Neuronal stem cell (in vitro differentiated cells): ENCODE measurements around the gene TBC1D5.
"Not testable (repeated sequence)": the region's sequence is repeated elsewhere in the genome, so short reads cannot be mapped to it uniquely, and the experiment has no call there.

ENCODE experiments used
- DNase-seq: peaks from one replicate; pipeline ENCODE4 v3.0.0-alpha.2; 2013; ENCODE audit warnings: low spot score
- H2AFZ ChIP-seq: one replicate; pipeline ENCODE4 v1.6.1; 2013; ENCODE audit warnings: mild to moderate bottlenecking, low read length, inconsistent platforms
- H2AK5ac ChIP-seq: 2 replicates; pipeline ENCODE4 v1.6.1; 2013; ENCODE audit warnings: low read depth, mild to moderate bottlenecking, inconsistent platforms, low read length, moderate library complexity, mixed read lengths
- H2BK120ac ChIP-seq: 2 replicates; pipeline ENCODE4 v1.6.1; 2013; ENCODE audit warnings: low read depth, mild to moderate bottlenecking, inconsistent platforms, low read length, moderate library complexity, mixed read lengths
- H2BK12ac ChIP-seq: one replicate; pipeline ENCODE4 v1.6.1; 2013; ENCODE audit warnings: low read length, inconsistent platforms
- H2BK15ac ChIP-seq: 2 replicates; pipeline ENCODE4 v1.6.1; 2013; ENCODE audit warnings: mild to moderate bottlenecking, low read length, inconsistent platforms, mixed read lengths
- H2BK5ac ChIP-seq: one replicate; pipeline ENCODE4 v1.6.1; 2013; ENCODE audit warnings: inconsistent platforms, mild to moderate bottlenecking, low read length, moderate library complexity
- H3K14ac ChIP-seq: one replicate; pipeline ENCODE4 v1.6.1; 2013; ENCODE audit warnings: low read length, inconsistent platforms
- H3K18ac ChIP-seq: 2 replicates; pipeline ENCODE4 v1.6.1; 2013; ENCODE audit warnings: low read length, inconsistent platforms
- H3K23ac ChIP-seq: 2 replicates; pipeline ENCODE4 v1.6.1; 2013; ENCODE audit warnings: low read depth, mild to moderate bottlenecking, mixed read lengths, low read length, inconsistent platforms; ENCODE audit not compliant: poor library complexity
- H3K27ac ChIP-seq: replicated peaks from 3 replicates; pipeline ENCODE4 v1.5.1; 2013; ENCODE audit warnings: low read length, inconsistent platforms
- H3K27me3 ChIP-seq, 3 experiments: 2 replicates each; pipeline ENCODE4 v1.6.1; 2013; ENCODE audit warnings: low read length in 3 of 3, mild to moderate bottlenecking in 2 of 3, inconsistent platforms in 1 of 3, low read depth in 1 of 3, mixed read lengths in 1 of 3, moderate library complexity in 1 of 3; ENCODE audit not compliant: control insufficient read depth in 3 of 3, insufficient read depth in 3 of 3
- H3K36me3 ChIP-seq, 2 donors: replicated peaks in 1 of 2; 2 replicates each; pipeline ENCODE4 v1.6.1; 2013; ENCODE audit warnings: low read length in 2 of 2; ENCODE audit not compliant: control insufficient read depth in 2 of 2, insufficient read depth in 2 of 2
- H3K4ac ChIP-seq: 2 replicates; pipeline ENCODE4 v1.6.1; 2013; ENCODE audit warnings: inconsistent platforms, mild to moderate bottlenecking, low read length, moderate library complexity
- H3K4me1 ChIP-seq, 2 donors: 1 replicate in 1 of 2; 2 replicates in 1 of 2; pipeline ENCODE4 v1.6.1; 2013; ENCODE audit warnings: low read length in 2 of 2, low read depth in 1 of 2; ENCODE audit not compliant: control insufficient read depth in 2 of 2, insufficient read depth in 1 of 2
- H3K4me2 ChIP-seq: one replicate; pipeline ENCODE4 v1.6.1; 2013; ENCODE audit warnings: mild to moderate bottlenecking, low read length, inconsistent platforms; ENCODE audit not compliant: insufficient read depth, poor library complexity, severe bottlenecking
- H3K4me3 ChIP-seq, 2 donors: 2 replicates each; pipeline ENCODE4 v1.5.1; 2013; ENCODE audit warnings: low read length in 2 of 2, mild to moderate bottlenecking in 2 of 2, inconsistent platforms in 1 of 2, moderate library complexity in 1 of 2
- H3K79me1 ChIP-seq: one replicate; pipeline ENCODE4 v1.6.1; 2013; ENCODE audit warnings: low read depth, mild to moderate bottlenecking, inconsistent platforms, low read length, moderate library complexity
- H3K9ac ChIP-seq: one replicate; pipeline ENCODE4 v1.6.1; 2013; ENCODE audit warnings: mild to moderate bottlenecking, low read depth, low read length, inconsistent platforms; ENCODE audit not compliant: poor library complexity
- H3K9me3 ChIP-seq, 2 donors: replicated peaks in 1 of 2; 2 replicates each; pipeline versions ENCODE3 to v1.6.1; 2013; ENCODE audit warnings: low read length in 2 of 2, mild to moderate bottlenecking in 2 of 2, inconsistent platforms in 1 of 2, low read depth in 1 of 2, mixed read lengths in 1 of 2, moderate library complexity in 1 of 2; ENCODE audit not compliant: control insufficient read depth in 2 of 2, insufficient read depth in 1 of 2
- H4K8ac ChIP-seq: one replicate; pipeline ENCODE4 v1.6.1; 2013; ENCODE audit warnings: low read depth, mild to moderate bottlenecking, inconsistent platforms, low read length, moderate library complexity
- H4K91ac ChIP-seq: one replicate; pipeline ENCODE4 v1.6.1; 2013; ENCODE audit warnings: low read length, low read depth, mild to moderate bottlenecking, inconsistent platforms; ENCODE audit not compliant: poor library complexity
- WGBS, 2 donors: extraction: QIAGEN DNeasy Blood & Tissue Kit; methylation state at CpG; one replicate each; pipeline ENCODE4 v1.1.7; 2013; ENCODE audit warnings: missing lambda C conversion rate in 2 of 2, mixed read lengths in 1 of 2; ENCODE audit not compliant: insufficient read length in 2 of 2, insufficient replicate concordance in 1 of 2; ENCODE audit errors: extremely low coverage in 2 of 2; 5-methylcytosine and 5-hydroxymethylcytosine counted together

The TBC1D5 gene

DNA sequence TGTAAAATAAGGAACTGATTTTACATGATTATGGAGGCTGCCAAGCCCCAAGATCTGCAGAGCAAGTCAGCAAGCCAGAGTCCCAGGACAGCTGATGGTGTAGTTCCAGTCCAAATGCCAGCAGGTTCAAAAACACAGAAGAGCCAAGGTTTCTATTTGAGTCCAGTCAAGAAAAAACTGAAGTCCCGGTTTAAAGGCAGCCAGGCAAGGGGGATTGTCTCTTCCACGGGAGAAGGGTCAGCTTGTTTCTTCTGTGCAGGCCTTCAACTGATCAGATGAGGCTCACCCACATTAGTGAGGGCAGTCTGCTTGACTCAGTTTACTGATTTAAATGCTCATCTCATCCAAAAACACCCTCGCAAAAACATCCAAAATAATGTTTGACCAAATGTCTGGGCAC lies 611.5 kb downstream of the TBC1D5 start:
- no peak for DNase-seq

GRCh38 chr3:17129556-17129955 lies 612.9 kb downstream of the TBC1D5 start:
- no peaks in the 10 kb centered on the region for H3K36me3 ChIP-seq
- no peak overlapping the region for H3K23ac ChIP-seq
- no peak overlapping the region for H2BK15ac ChIP-seq
- H4K8ac ChIP-seq, result no peak overlapping the region
- no peaks in the 10 kb centered on the region for H3K27me3 ChIP-seq
- H2BK5ac ChIP-seq, result no peak overlapping the region
- H3K4me2 ChIP-seq, result no peak overlapping the region
- H4K91ac ChIP-seq, result no peak overlapping the region
- no peak overlapping the region for H2AK5ac ChIP-seq
- no peak overlapping the region for H3K14ac ChIP-seq
- no peak overlapping the region for H3K27ac ChIP-seq
- DNase-seq, result no peak
- no peak overlapping the region for H3K4me3 ChIP-seq
- no peak overlapping the region for H2BK12ac ChIP-seq
- no peak overlapping the region for H3K9ac ChIP-seq
- peaks cover 0 to 2% of the 10 kb centered on the region in 2 donors for H3K9me3 ChIP-seq
- no peak overlapping the region for H2AFZ ChIP-seq
- no peaks in the 10 kb centered on the region for H3K4me1 ChIP-seq
- H3K4ac ChIP-seq, result no peak overlapping the region
- no peak overlapping the region for H2BK120ac ChIP-seq
- H3K79me1 ChIP-seq, result no peaks in the 10 kb centered on the region
- WGBS, 2 donors, result no CpG with 5 or more reads among the region's 3 CpGs
- H3K18ac ChIP-seq, result no peak overlapping the region

More for the DNA sequence above, 611.5 kb downstream of the TBC1D5 start:
- Histone ChIP-seq H3K36me3 (no peaks in the 10 kb centered on the region), H3K27me3 (no peaks in the 10 kb centered on the region), H3K27ac (no peak overlapping the region), H2BK120ac (no peak overlapping the region), H3K4me3 (no peak overlapping the region), H2BK5ac (no peak overlapping the region), H3K18ac (no peak overlapping the region), H3K9ac (no peak overlapping the region), H3K79me1 (no peaks in the 10 kb centered on the region), H2BK12ac (no peak overlapping the region), H2BK15ac (no peak overlapping the region), H2AK5ac (no peak overlapping the region), H3K14ac (no peak overlapping the region), H4K91ac (no peak overlapping the region), H3K4ac (no peak overlapping the region), H3K23ac (no peak overlapping the region), H3K9me3 (peaks cover 0 to 2% of the 10 kb centered on the region in 2 donors), H3K4me1 (no peaks in the 10 kb centered on the region), H4K8ac (no peak overlapping the region), H2AFZ (no peak overlapping the region), H3K4me2 (no peak overlapping the region)
- no CpG with 5 or more reads among the region's 3 CpGs for WGBS, 2 donors

DNA sequence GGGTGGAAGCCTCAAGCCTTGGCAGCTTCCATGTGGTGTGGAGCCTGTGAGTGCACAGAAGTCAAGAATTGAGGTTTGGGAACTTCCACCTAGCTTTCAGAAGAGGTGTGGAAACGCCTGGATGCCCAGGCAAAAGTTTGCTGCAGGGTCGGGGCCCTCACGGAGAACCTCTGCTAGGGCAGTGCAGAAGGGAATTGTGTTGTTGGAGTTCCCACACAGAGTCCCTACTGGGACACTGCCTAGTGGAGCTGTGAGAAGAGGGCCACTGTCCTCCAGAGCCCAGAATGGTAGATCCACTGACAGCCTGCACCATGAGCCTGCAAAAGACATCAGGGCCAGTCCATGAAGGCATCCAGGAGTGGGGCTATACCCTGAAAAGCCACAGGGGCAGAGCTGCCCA lies 613.8 kb downstream of the TBC1D5 start:
- H3K9me3 ChIP-seq, H4K91ac ChIP-seq, H3K79me1 ChIP-seq, H3K9ac ChIP-seq, H3K27me3 ChIP-seq, H4K8ac ChIP-seq, H3K23ac ChIP-seq, H3K36me3 ChIP-seq, H3K4me3 ChIP-seq, H3K27ac ChIP-seq, H3K4ac ChIP-seq, H2BK120ac ChIP-seq, H3K4me1 ChIP-seq, H3K14ac ChIP-seq, H2AFZ ChIP-seq, H2AK5ac ChIP-seq, H3K4me2 ChIP-seq, H2BK5ac ChIP-seq, H2BK12ac ChIP-seq, H3K18ac ChIP-seq, DNase-seq, H2BK15ac ChIP-seq: not testable (repeated sequence)
- no CpG with 5 or more reads among the region's 3 CpGs for WGBS, 2 donors

GRCh38 chr3:17125738-17126442 lies 616.5 kb downstream of the TBC1D5 start:
- H3K4me1 ChIP-seq, result no peaks in the 10 kb centered on the region
- no peak overlapping the region for H3K4me2 ChIP-seq
- H3K9ac ChIP-seq, result no peak overlapping the region
- no peak overlapping the region for H2BK12ac ChIP-seq
- no peaks in the 10 kb centered on the region for H3K9me3 ChIP-seq
- no peaks in the 10 kb centered on the region for H3K79me1 ChIP-seq
- no peaks in the 10 kb centered on the region for H3K27me3 ChIP-seq
- no peak overlapping the region for H2BK5ac ChIP-seq
- H3K36me3 ChIP-seq, result no peaks in the 10 kb centered on the region
- WGBS, 2 donors, result no CpG with 5 or more reads among the region's 2 CpGs
- H3K4me3 ChIP-seq, result no peak overlapping the region
- H3K27ac ChIP-seq, result no peak overlapping the region
- H3K23ac ChIP-seq, result no peak overlapping the region
- no peak overlapping the region for H4K91ac ChIP-seq
- no peak overlapping the region for H4K8ac ChIP-seq
- DNase-seq, result no peak
- no peak overlapping the region for H3K4ac ChIP-seq
- no peak overlapping the region for H3K18ac ChIP-seq
- no peak overlapping the region for H2BK120ac ChIP-seq
- H2AFZ ChIP-seq, result no peak overlapping the region
- H2BK15ac ChIP-seq, result no peak overlapping the region
- no peak overlapping the region for H2AK5ac ChIP-seq
- H3K14ac ChIP-seq, result no peak overlapping the region
